OCI-LY3 (cell line): ENCODE results near the gene BCR.

Experiments used
- CTCF ChIP-seq: fragments of 200-600, 300-600 bp; sonication (generic); IDR thresholded peaks from 2 replicates; pipeline ENCODE4 v1.5.1; 2014; ENCODE audit warnings: antibody characterized with exemption, low read length, low read depth
- EZH2phosphoT487 ChIP-seq: fragments of 200-600 bp; shearing (Covaris generic); IDR thresholded peaks from 2 replicates; pipeline ENCODE4 v1.6.1; 2018; ENCODE audit warnings: antibody characterized with exemption, mixed run types, low read depth

GRCh38 chr22:23155831-23156230 is 24.5 kb upstream of the BCR start:
- TF ChIP-seq CTCF (no peak), EZH2phosphoT487 (no peak)
